Osteocyte (in vitro differentiated cells): ENCODE results near the gene MS4A6A. TPM values are rescaled to one million over a fixed set of nuclear protein-coding genes. Genes with fewer than 3 reads are reported as not detected.
"Not testable (repeated sequence)": the region's sequence is repeated elsewhere in the genome, so short reads cannot be mapped to it uniquely, and the experiment has no call there.

Source experiments
- DNase-seq: peaks from one replicate; pipeline ENCODE4 v3.0.0; 2021; ENCODE audit warnings: mixed read lengths; ENCODE audit not compliant: unreplicated experiment; ENCODE audit errors: extremely low spot score
- H3K27ac Mint-ChIP-seq: one replicate; pipeline ENCODE4 v1.8.0; 2021; ENCODE audit warnings: mild to moderate bottlenecking, mixed read lengths; ENCODE audit not compliant: unreplicated experiment
- H3K27me3 Mint-ChIP-seq: one replicate; pipeline ENCODE4 v1.8.0; 2021; ENCODE audit warnings: mixed read lengths; ENCODE audit not compliant: unreplicated experiment
- H3K36me3 Mint-ChIP-seq: one replicate; pipeline ENCODE4 v1.8.0; 2021; ENCODE audit warnings: mixed read lengths; ENCODE audit not compliant: unreplicated experiment
- H3K4me1 Mint-ChIP-seq: one replicate; pipeline ENCODE4 v1.8.0; 2021; ENCODE audit warnings: mixed read lengths; ENCODE audit not compliant: unreplicated experiment
- H3K4me3 Mint-ChIP-seq: one replicate; pipeline ENCODE4 v1.8.0; 2021; ENCODE audit warnings: mild to moderate bottlenecking, moderate library complexity, mixed read lengths; ENCODE audit not compliant: unreplicated experiment
- H3K9me3 Mint-ChIP-seq: one replicate; pipeline ENCODE4 v1.8.0; 2021; ENCODE audit warnings: mixed read lengths; ENCODE audit not compliant: unreplicated experiment
- CTCF ChIP-seq: fragments of 200-600 bp; sonication (generic); IDR thresholded peaks from 2 replicates; pipeline ENCODE4 v1.5.0; 2021; ENCODE audit warnings: antibody characterized with exemption, mild to moderate bottlenecking, moderate library complexity
- total RNA-seq: library from RNA; stranded (reverse); gene quantifications from 2 replicates; pipeline ENCODE4 v1.2.1, GENCODE V29; 2021

Gene MS4A6A
- total RNA-seq, 1 donor from 2014 or later: not detected

- no peaks in the 10 kb centered on the region for H3K4me1 Mint-ChIP-seq
- H3K27ac Mint-ChIP-seq: no peak overlapping the region
- H3K4me3 Mint-ChIP-seq: no peak overlapping the region
- no peak for TF ChIP-seq CTCF
- no peaks in the 10 kb centered on the region for H3K27me3 Mint-ChIP-seq
- H3K36me3 Mint-ChIP-seq: no peaks in the 10 kb centered on the region
- no peaks in the 10 kb centered on the region for H3K9me3 Mint-ChIP-seq
- DNase-seq: no peak
Measured at GRCh38 chr11:60159868-60160267, 23.0 kb downstream of the MS4A6A start.

- no peak overlapping the region for H3K4me3 Mint-ChIP-seq
- no peaks in the 10 kb centered on the region for H3K9me3 Mint-ChIP-seq
- no peak for TF ChIP-seq CTCF
- H3K27ac Mint-ChIP-seq: no peak overlapping the region
- no peaks in the 10 kb centered on the region for H3K36me3 Mint-ChIP-seq
- no peaks in the 10 kb centered on the region for H3K27me3 Mint-ChIP-seq
- DNase-seq: no peak
- H3K4me1 Mint-ChIP-seq: no peaks in the 10 kb centered on the region
Measured at GRCh38 chr11:60159284-60159683, 23.6 kb downstream of the MS4A6A start.

- Mint-ChIP-seq H3K4me1 (no peaks in the 10 kb centered on the region), H3K27me3 (no peaks in the 10 kb centered on the region), H3K4me3 (no peak overlapping the region), H3K36me3 (no peaks in the 10 kb centered on the region), H3K27ac (no peak overlapping the region), H3K9me3 (no peaks in the 10 kb centered on the region)
- no peak for TF ChIP-seq CTCF
- DNase-seq: no peak
Measured at GRCh38 chr11:60158636-60159035, 24.2 kb downstream of the MS4A6A start.

GRCh38 chr11:60155931-60156330 is 27.0 kb downstream of the MS4A6A start:
- no peaks in the 10 kb centered on the region for H3K27me3 Mint-ChIP-seq
- no peak for TF ChIP-seq CTCF
- H3K9me3 Mint-ChIP-seq: no peaks in the 10 kb centered on the region
- no peaks in the 10 kb centered on the region for H3K4me1 Mint-ChIP-seq
- H3K4me3 Mint-ChIP-seq: no peak overlapping the region
- no peaks in the 10 kb centered on the region for H3K36me3 Mint-ChIP-seq
- no peak for DNase-seq
- no peak overlapping the region for H3K27ac Mint-ChIP-seq

- H3K4me1 Mint-ChIP-seq, H3K9me3 Mint-ChIP-seq, H3K27ac Mint-ChIP-seq, H3K36me3 Mint-ChIP-seq, H3K27me3 Mint-ChIP-seq, DNase-seq, H3K4me3 Mint-ChIP-seq: not testable (repeated sequence)
Measured at GRCh38 chr11:60152727-60153126, 30.2 kb downstream of the MS4A6A start.

GRCh38 chr11:60150279-60150678 is 32.6 kb downstream of the MS4A6A start:
- Mint-ChIP-seq H3K27me3 (no peaks in the 10 kb centered on the region), H3K4me1 (no peaks in the 10 kb centered on the region), H3K4me3 (no peak overlapping the region), H3K27ac (no peak overlapping the region), H3K36me3 (no peaks in the 10 kb centered on the region), H3K9me3 (no peaks in the 10 kb centered on the region)
- DNase-seq: no peak
- no peak for TF ChIP-seq CTCF
